CD4-positive, alpha-beta memory T cell (primary cell): ENCODE measurements around the gene LMO1. TPM values are rescaled to one million over a fixed set of nuclear protein-coding genes. Genes with fewer than 3 reads are reported as not detected.

Source experiments
- CTCF ChIA-PET: fragments of 350-600 bp; sonication (Branson Sonifier 250); formaldehyde crosslinking; loops from one replicate; lab custom pipeline; 2021; ENCODE audit warnings: inconsistent platforms; ENCODE audit not compliant: partially characterized antibody; lab: Charles Lee
- POLR2A ChIA-PET: fragments of 350-600 bp; sonication (Branson Sonifier 250); formaldehyde crosslinking; loops from one replicate; lab custom pipeline; 2021; ENCODE audit not compliant: partially characterized antibody; lab: Charles Lee
- DNase-seq, 5 donors: peaks; one replicate each; pipeline versions ENCODE4 v3.0.0 to v3.0.0-alpha.2; 2020 to 2022; ENCODE audit warnings: mixed read lengths in 1 of 5
- H3K27ac ChIP-seq: one replicate; pipeline ENCODE4 v1.7.0; 2013; ENCODE audit warnings: low read depth, low read length
- H3K27me3 ChIP-seq: 2 replicates; pipeline ENCODE4 v1.7.0; 2013; ENCODE audit warnings: mild to moderate bottlenecking, low read length, moderate library complexity; ENCODE audit not compliant: insufficient read depth
- H3K36me3 ChIP-seq: 2 replicates; pipeline ENCODE4 v1.7.0; 2013; ENCODE audit warnings: mild to moderate bottlenecking, low read length, moderate library complexity; ENCODE audit not compliant: insufficient read depth
- H3K4me1 ChIP-seq: 2 replicates; pipeline ENCODE4 v1.7.0; 2013; ENCODE audit warnings: mild to moderate bottlenecking, low read length, moderate library complexity; ENCODE audit not compliant: insufficient read depth
- H3K4me3 ChIP-seq, 2 donors: one replicate each; pipeline ENCODE4 v1.7.0; 2013; ENCODE audit warnings: low read length in 2 of 2, mild to moderate bottlenecking in 1 of 2
- H3K9me3 ChIP-seq, 2 donors: one replicate each; pipeline ENCODE4 v1.7.0; 2013; ENCODE audit warnings: low read length in 2 of 2, control low read depth in 1 of 2; ENCODE audit not compliant: control insufficient read depth in 1 of 2
- H3K27ac Mint-ChIP-seq, 7 donors: one replicate each; pipeline ENCODE4 v1.8.0; 2020 to 2021; ENCODE audit warnings: mixed read lengths in 7 of 7, mild to moderate bottlenecking in 6 of 7, inconsistent platforms in 3 of 7, moderate library complexity in 3 of 7
- H3K27me3 Mint-ChIP-seq, 2 donors: one replicate each; pipeline ENCODE4 v1.8.0; 2020 to 2021; ENCODE audit warnings: mixed read lengths in 2 of 2
- H3K36me3 Mint-ChIP-seq, 2 donors: one replicate each; pipeline ENCODE4 v1.8.0; 2020 to 2021; ENCODE audit warnings: mixed read lengths in 2 of 2, inconsistent platforms in 1 of 2, mild to moderate bottlenecking in 1 of 2
- H3K4me1 Mint-ChIP-seq, 4 donors: one replicate each; pipeline ENCODE4 v1.8.0; 2020 to 2021; ENCODE audit warnings: mixed read lengths in 4 of 4, mild to moderate bottlenecking in 1 of 4
- H3K4me3 Mint-ChIP-seq, 8 donors: one replicate each; pipeline ENCODE4 v1.8.0; 2020 to 2021; ENCODE audit warnings: mixed read lengths in 8 of 8, mild to moderate bottlenecking in 7 of 8, moderate library complexity in 6 of 8, inconsistent platforms in 3 of 8
- H3K9me3 Mint-ChIP-seq, 8 donors: one replicate each; pipeline ENCODE4 v1.8.0; 2020 to 2021; ENCODE audit warnings: mixed read lengths in 8 of 8, mild to moderate bottlenecking in 5 of 8, inconsistent platforms in 3 of 8, moderate library complexity in 1 of 8
- intact Hi-C: fragments of 100-400 bp; cut with micrococcal nuclease; formaldehyde crosslinking; loops from one replicate; pipeline ENCODE4 v1.15.1; 2023
- polyA plus RNA-seq, 2 donors: library from polyadenylated mRNA; unstranded; fragments of 300-500 nt; fragmentation: Illumina TruSeq; gene quantifications; one replicate each; pipeline ENCODE4 v1.2.3, GENCODE V29; 2021
- total RNA-seq, 2 experiments: library from RNA; stranded (reverse); gene quantifications; one replicate each; pipeline ENCODE4 v1.2.3, GENCODE V29; 2021

LMO1 gene
- total and polyA plus RNA-seq, 4 experiments from 2014 or later, result not detected

- DNase-seq, result no peak
- ChIA-PET CTCF (interaction anchor here (0.8 to 1.2 kb wide), 2 partner anchors 11 to 42 kb away, joined by 3 read pairs; no protein-coding TSS in a partner anchor), POLR2A (no interaction called here)
- intact Hi-C loops, result no loop called here
- no peak overlapping the region for H3K4me3 ChIP-seq
- Mint-ChIP-seq H3K4me3 (no peak overlapping the region), H3K36me3 (no peaks in the 10 kb centered on the region), H3K27ac (no peak overlapping the region), H3K27me3 (no peaks in the 10 kb centered on the region), H3K4me1 (peaks cover 4 to 12% (median 9%) of the 10 kb centered on the region in 4 donors), H3K9me3 (no peaks in the 10 kb centered on the region)
- no peaks in the 10 kb centered on the region for H3K36me3 ChIP-seq
- no peaks in the 10 kb centered on the region for H3K27me3 ChIP-seq
- no peaks in the 10 kb centered on the region for H3K4me1 ChIP-seq
- no peak overlapping the region for H3K27ac ChIP-seq
- H3K9me3 ChIP-seq, result no peaks in the 10 kb centered on the region
These were observed 29.3 kb downstream of the LMO1 start for GRCh38 chr11:8234425-8234821.

- H3K36me3 Mint-ChIP-seq, result no peaks in the 10 kb centered on the region
- no peak overlapping the region for H3K4me3 ChIP-seq
- H3K27me3 ChIP-seq, result no peaks in the 10 kb centered on the region
- peaks cover 4 to 12% (median 9%) of the 10 kb centered on the region in 4 donors for H3K4me1 Mint-ChIP-seq
- H3K9me3 Mint-ChIP-seq, result no peaks in the 10 kb centered on the region
- no peaks in the 10 kb centered on the region for H3K9me3 ChIP-seq
- DNase-seq, result no peak
- ChIA-PET CTCF (interaction anchor here (1.2 kb wide), 1 partner anchor 10 kb away, joined by 3 read pairs; no protein-coding TSS in a partner anchor), POLR2A (no interaction called here)
- intact Hi-C loops, result no loop called here
- H3K4me3 Mint-ChIP-seq, result no peak overlapping the region
- H3K27ac ChIP-seq, result no peak overlapping the region
- H3K27me3 Mint-ChIP-seq, result no peaks in the 10 kb centered on the region
- H3K27ac Mint-ChIP-seq, result no peak overlapping the region
- no peaks in the 10 kb centered on the region for H3K36me3 ChIP-seq
- H3K4me1 ChIP-seq, result no peaks in the 10 kb centered on the region
These were observed 29.8 kb downstream of the LMO1 start for GRCh38 chr11:8233691-8234424.

GRCh38 chr11:8232849-8233606 is 30.6 kb downstream of the LMO1 start:
- DNase-seq, result no peak
- no peaks in the 10 kb centered on the region for H3K36me3 ChIP-seq
- no peak overlapping the region for H3K4me3 ChIP-seq
- H3K4me3 Mint-ChIP-seq, result no peak overlapping the region
- H3K27ac ChIP-seq, result no peak overlapping the region
- no peak overlapping the region for H3K27ac Mint-ChIP-seq
- ChIA-PET POLR2A (no interaction called here), CTCF (interaction anchor here (1.4 to 1.6 kb wide), 2 partner anchors 12 to 31 kb away, joined by 4 read pairs; partner anchors contain the start of gene LMO1)
- no peaks in the 10 kb centered on the region for H3K36me3 Mint-ChIP-seq
- H3K9me3 Mint-ChIP-seq, result no peaks in the 10 kb centered on the region
- H3K27me3 ChIP-seq, result no peaks in the 10 kb centered on the region
- intact Hi-C loops, result no loop called here
- no peaks in the 10 kb centered on the region for H3K27me3 Mint-ChIP-seq
- no peaks in the 10 kb centered on the region for H3K4me1 ChIP-seq
- no peaks in the 10 kb centered on the region for H3K9me3 ChIP-seq
- peaks cover 4 to 12% (median 9%) of the 10 kb centered on the region in 4 donors for H3K4me1 Mint-ChIP-seq

- Mint-ChIP-seq H3K36me3 (no peaks in the 10 kb centered on the region), H3K27me3 (no peaks in the 10 kb centered on the region), H3K4me1 (peaks cover 4 to 12% (median 9%) of the 10 kb centered on the region in 4 donors), H3K27ac (no peak overlapping the region), H3K9me3 (no peaks in the 10 kb centered on the region), H3K4me3 (no peak overlapping the region)
- intact Hi-C loops, result no loop called here
- H3K27me3 ChIP-seq, result no peaks in the 10 kb centered on the region
- no peaks in the 10 kb centered on the region for H3K9me3 ChIP-seq
- CTCF ChIA-PET, result interaction anchor here (1.4 to 1.6 kb wide), 2 partner anchors 12 to 31 kb away, joined by 4 read pairs; partner anchors contain the start of gene LMO1
- no peak overlapping the region for H3K27ac ChIP-seq
- no peak for DNase-seq
- no peaks in the 10 kb centered on the region for H3K4me1 ChIP-seq
- H3K4me3 ChIP-seq, result no peak overlapping the region
- no peaks in the 10 kb centered on the region for H3K36me3 ChIP-seq
- POLR2A ChIA-PET, result no interaction called here
These were observed 31.3 kb downstream of the LMO1 start for GRCh38 chr11:8232414-8232813.

- Mint-ChIP-seq H3K27me3 (no peaks in the 10 kb centered on the region), H3K4me3 (no peak overlapping the region), H3K36me3 (no peaks in the 10 kb centered on the region), H3K9me3 (no peaks in the 10 kb centered on the region), H3K4me1 (peaks cover 4 to 12% (median 9%) of the 10 kb centered on the region in 4 donors), H3K27ac (no peak overlapping the region)
- H3K4me3 ChIP-seq, result no peak overlapping the region
- H3K4me1 ChIP-seq, result no peaks in the 10 kb centered on the region
- no peak for DNase-seq
- no peak overlapping the region for H3K27ac ChIP-seq
- no peaks in the 10 kb centered on the region for H3K27me3 ChIP-seq
- ChIA-PET POLR2A (no interaction called here), CTCF (interaction anchor here (1.4 to 1.6 kb wide), 2 partner anchors 11 to 32 kb away, joined by 4 read pairs; partner anchors contain the start of gene LMO1)
- intact Hi-C loops, result no loop called here
- no peaks in the 10 kb centered on the region for H3K9me3 ChIP-seq
- H3K36me3 ChIP-seq, result no peaks in the 10 kb centered on the region
These were observed 31.7 kb downstream of the LMO1 start for GRCh38 chr11:8231979-8232378.

- Histone ChIP-seq H3K27ac (no peak overlapping the region), H3K4me1 (no peaks in the 10 kb centered on the region), H3K9me3 (no peaks in the 10 kb centered on the region), H3K27me3 (no peaks in the 10 kb centered on the region), H3K4me3 (no peak overlapping the region), H3K36me3 (no peaks in the 10 kb centered on the region)
- no peak for DNase-seq
- Mint-ChIP-seq H3K9me3 (no peaks in the 10 kb centered on the region), H3K27ac (no peak overlapping the region), H3K36me3 (no peaks in the 10 kb centered on the region), H3K27me3 (no peaks in the 10 kb centered on the region), H3K4me3 (no peak overlapping the region), H3K4me1 (peaks cover 4 to 12% (median 9%) of the 10 kb centered on the region in 4 donors)
- POLR2A ChIA-PET, result no interaction called here
- CTCF ChIA-PET, result interaction anchor here (0.8 to 4.7 kb wide), 6 partner anchors 10 to 728 kb away, joined by 3 to 22 read pairs (median 4); partner anchors contain the start of gene LMO1
- intact Hi-C loops, result no loop called here
These were observed 32.5 kb downstream of the LMO1 start for GRCh38 chr11:8230921-8231847.
